ENCODE data around the gene RNASE7.

DNA sequence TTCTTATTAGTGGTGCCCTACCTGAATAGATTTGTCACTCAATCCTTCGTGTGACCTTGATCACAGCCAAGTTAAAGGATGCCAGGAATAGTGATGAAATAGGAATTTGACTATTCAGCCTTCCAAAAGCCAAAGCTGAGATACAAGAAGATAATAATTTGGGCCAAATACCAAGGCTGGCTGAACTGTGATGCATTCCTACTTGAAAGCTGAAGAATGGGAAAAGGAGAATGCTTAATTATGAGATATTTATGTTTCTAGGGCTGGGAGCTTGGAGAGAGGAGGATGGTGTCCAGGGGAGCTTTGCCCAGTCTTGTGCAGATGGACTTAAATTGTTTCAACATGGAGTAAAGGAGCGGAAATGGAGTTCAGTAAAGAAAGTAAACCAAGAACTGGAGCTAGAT, 5.2 kb downstream of the RNASE7 start:
- TF ChIP-seq POLR2AphosphoS5 (IDR thresholded peaks at IDR 0.05; ENCODE audit: low read depth, low read length) (no peak), POLR2A (IDR thresholded peaks at IDR 0.05; ENCODE audit: low read depth, low read length) (no peak), TAF1 (IDR thresholded peaks at IDR 0.05; ENCODE audit: borderline replicate concordance, low read depth, low read length) (no peak)
